H1 (cell line): Measurements from ENCODE around the gene MGMT. TPM values are rescaled to one million over a fixed set of nuclear protein-coding genes. Genes with fewer than 3 reads are reported as not detected.

ENCODE experiments used
- CTCF ChIA-PET: fragments of 300-600 bp; sonication (Branson Sonifier 250); formaldehyde crosslinking; loops from one replicate; lab custom pipeline; 2021; ENCODE audit not compliant: partially characterized antibody; lab: Charles Lee
- POLR2A ChIA-PET: fragments of 300-600 bp; sonication (Branson Sonifier 250); formaldehyde crosslinking; loops from one replicate; lab custom pipeline; 2021; ENCODE audit warnings: inconsistent platforms; ENCODE audit not compliant: partially characterized antibody; lab: Charles Lee
- DNase-seq, 2 experiments: peaks; one replicate each; pipeline versions ENCODE4 v3.0.0 to v3.0.0-alpha.2; 2010 to 2022; ENCODE audit warnings: low spot score in 2 of 2, low read depth in 1 of 2, mixed read lengths in 1 of 2
- FAIRE-seq: peaks from 2 replicates; lab custom pipeline; 2011; peaks lifted over from hg19 to GRCh38; lab: Jason Lieb, UNC
- H2AFZ ChIP-seq: 2 replicates; pipeline ENCODE4 v1.8.1; 2012; ENCODE audit warnings: low read length, inconsistent platforms
- H2AK5ac ChIP-seq: 2 replicates; pipeline ENCODE4 v1.6.1; 2013; ENCODE audit warnings: low read depth, low read length
- H2BK120ac ChIP-seq: replicated peaks from 2 replicates; pipeline ENCODE3; 2013; ENCODE audit warnings: low read depth, low read length, inconsistent platforms
- H2BK12ac ChIP-seq: 2 replicates; pipeline ENCODE4 v1.6.1; 2013; ENCODE audit warnings: low read depth, low read length
- H2BK15ac ChIP-seq: 2 replicates; pipeline ENCODE4 v1.6.1; 2013; ENCODE audit warnings: low read length
- H2BK20ac ChIP-seq: 2 replicates; pipeline ENCODE4 v1.6.1; 2013; ENCODE audit warnings: low read length
- H2BK5ac ChIP-seq: 2 replicates; pipeline ENCODE4 v1.6.1; 2013; ENCODE audit warnings: low read depth, low read length
- H3K14ac ChIP-seq: 2 replicates; pipeline ENCODE4 v1.6.1; 2013; ENCODE audit warnings: inconsistent platforms; ENCODE audit not compliant: insufficient read length
- H3K18ac ChIP-seq: 2 replicates; pipeline ENCODE4 v1.6.1; 2013; ENCODE audit warnings: low read length; ENCODE audit errors: extremely low read depth
- H3K23ac ChIP-seq: 2 replicates; pipeline ENCODE4 v1.6.1; 2013; ENCODE audit warnings: inconsistent platforms; ENCODE audit not compliant: insufficient read length
- H3K23me2 ChIP-seq: 2 replicates; pipeline ENCODE4 v1.6.1; 2013; ENCODE audit warnings: low read depth, low read length
- H3K27ac ChIP-seq: 2 replicates; pipeline ENCODE4 v1.6.1; 2011; ENCODE audit warnings: low read depth, low read length, inconsistent platforms
- H3K27me3 ChIP-seq, 4 experiments: replicated peaks in 1 of 4; 1 replicate in 1 of 4; 2 replicates in 3 of 4; pipeline versions ENCODE4 v1.6.1 to v1.8.1; 2011 to 2013; ENCODE audit warnings: low read length in 3 of 4, mild to moderate bottlenecking in 3 of 4, inconsistent platforms in 2 of 4, mixed read lengths in 2 of 4, moderate library complexity in 1 of 4; ENCODE audit not compliant: control insufficient read depth in 3 of 4, insufficient read depth in 3 of 4; ENCODE audit errors: extremely low read depth in 1 of 4
- H3K36me3 ChIP-seq, 4 experiments: 2 replicates each; pipeline versions ENCODE4 v1.6.1 to v1.8.1; 2011 to 2013; ENCODE audit warnings: mild to moderate bottlenecking in 4 of 4, low read length in 3 of 4, moderate library complexity in 2 of 4, control low read depth in 1 of 4, inconsistent platforms in 1 of 4; ENCODE audit not compliant: insufficient read depth in 4 of 4, control insufficient read depth in 2 of 4
- H3K4ac ChIP-seq: replicated peaks from 2 replicates; pipeline ENCODE3; 2013; ENCODE audit warnings: low read length, low read depth, mixed read lengths, inconsistent platforms; ENCODE audit not compliant: insufficient read length
- H3K4me1 ChIP-seq, 4 experiments: replicated peaks in 1 of 4; 1 replicate in 1 of 4; 2 replicates in 3 of 4; pipeline versions ENCODE4 v1.6.1 to v1.8.1; 2011 to 2013; ENCODE audit warnings: low read length in 3 of 4, inconsistent platforms in 2 of 4, mixed read lengths in 1 of 4; ENCODE audit not compliant: insufficient read depth in 4 of 4, control insufficient read depth in 3 of 4
- H3K4me2 ChIP-seq, 2 experiments: 2 replicates each; pipeline versions ENCODE4 v1.6.1 to v1.8.1; 2011 to 2013; ENCODE audit warnings: low read depth in 2 of 2, low read length in 2 of 2, control low read depth in 1 of 2, inconsistent platforms in 1 of 2, mild to moderate bottlenecking in 1 of 2; ENCODE audit not compliant: insufficient read depth in 1 of 2
- H3K4me3 ChIP-seq, 4 experiments: fragments of 200-600, 300-600 bp in 1 of 4; sonication (generic), shearing (Covaris generic), sonication (Bioruptor Twin) in 1 of 4; 2 replicates each; pipeline versions ENCODE4 v1.5.1 to v1.8.1; 2011 to 2016; ENCODE audit warnings: low read length in 4 of 4, low read depth in 3 of 4, control low read depth in 2 of 4, inconsistent platforms in 2 of 4, mild to moderate bottlenecking in 2 of 4, mixed read lengths in 1 of 4, moderate library complexity in 1 of 4; ENCODE audit not compliant: insufficient read depth in 2 of 4; ENCODE audit errors: extremely low read depth in 1 of 4
- H3K56ac ChIP-seq: replicated peaks from 2 replicates; pipeline ENCODE3; 2013; ENCODE audit warnings: low read depth, mild to moderate bottlenecking, mixed read lengths, low read length, inconsistent platforms; ENCODE audit not compliant: insufficient read length
- H3K79me1 ChIP-seq: 2 replicates; pipeline ENCODE4 v1.6.1; 2013; ENCODE audit warnings: low read depth, low read length, control low read depth
- H3K79me2 ChIP-seq, 2 experiments: 2 replicates each; pipeline versions ENCODE4 v1.6.1 to v1.8.1; 2012 to 2013; ENCODE audit warnings: low read length in 2 of 2, mild to moderate bottlenecking in 2 of 2, inconsistent platforms in 1 of 2; ENCODE audit not compliant: insufficient read depth in 2 of 2, control insufficient read depth in 1 of 2
- H3K9ac ChIP-seq, 4 experiments: replicated peaks in 1 of 4; 1 replicate in 1 of 4; 2 replicates in 3 of 4; pipeline versions ENCODE4 v1.6.1 to v1.8.1; 2011 to 2013; ENCODE audit warnings: low read depth in 3 of 4, low read length in 3 of 4, control low read depth in 2 of 4, mild to moderate bottlenecking in 2 of 4, moderate library complexity in 2 of 4, inconsistent platforms in 1 of 4; ENCODE audit errors: extremely low read depth in 1 of 4
- H3K9me3 ChIP-seq, 2 experiments: 2 replicates each; pipeline versions ENCODE4 v1.6.1 to v1.8.1; 2012 to 2013; ENCODE audit warnings: mild to moderate bottlenecking in 2 of 2, moderate library complexity in 2 of 2, control low read depth in 1 of 2, inconsistent platforms in 1 of 2, low read depth in 1 of 2, low read length in 1 of 2, mixed read lengths in 1 of 2; ENCODE audit not compliant: insufficient read depth in 2 of 2
- H4K20me1 ChIP-seq, 2 experiments: replicated peaks in 1 of 2; 2 replicates each; pipeline versions ENCODE3 to v1.8.1; 2011 to 2013; ENCODE audit warnings: inconsistent platforms in 2 of 2, low read length in 2 of 2, mild to moderate bottlenecking in 1 of 2; ENCODE audit not compliant: insufficient read depth in 2 of 2, control insufficient read depth in 1 of 2
- H4K5ac ChIP-seq: 2 replicates; pipeline ENCODE4 v1.6.1; 2013; ENCODE audit warnings: low read length, low read depth, mixed read lengths, inconsistent platforms; ENCODE audit not compliant: insufficient read length
- H4K8ac ChIP-seq: 2 replicates; pipeline ENCODE4 v1.8.0; 2013; ENCODE audit warnings: mild to moderate bottlenecking, moderate library complexity, low read length, inconsistent platforms; ENCODE audit not compliant: insufficient read depth; ENCODE audit errors: extremely low read depth
- H4K91ac ChIP-seq: replicated peaks from 2 replicates; pipeline ENCODE3; 2013; ENCODE audit warnings: low read length, mixed read lengths, inconsistent platforms; ENCODE audit not compliant: insufficient read length
- CBX5 ChIP-seq: fragments of 300-800, 300-1000 bp; sonication (generic); IDR thresholded peaks from 2 replicates; pipeline ENCODE4 v1.7.1; 2016; ENCODE audit warnings: antibody characterized with exemption, low read length, low read depth
- CREB1 ChIP-seq: IDR thresholded peaks from 2 replicates; pipeline ENCODE4 v1.6.1; 2012; ENCODE audit warnings: inconsistent platforms
- CTBP2 ChIP-seq: IDR thresholded peaks from 2 replicates; pipeline ENCODE4 v1.7.0; 2011; ENCODE audit warnings: borderline replicate concordance, mild to moderate bottlenecking, moderate library complexity, mixed read lengths, low read length; ENCODE audit not compliant: insufficient read depth, insufficient read length
- POU5F1 ChIP-seq: IDR thresholded peaks from 2 replicates; pipeline ENCODE4 v1.6.1; 2011; ENCODE audit warnings: low read depth, mild to moderate bottlenecking, low read length, moderate library complexity
- SUZ12 ChIP-seq: fragments of 200-600 bp; sonication (generic); IDR thresholded peaks from 2 replicates; pipeline ENCODE4 v1.6.1; 2012; ENCODE audit warnings: mild to moderate bottlenecking, inconsistent platforms, low read length, moderate library complexity, mixed read lengths
- WGBS, 2 experiments: shearing (Covaris generic) in 1 of 2; methylation state at CpG; one replicate each; pipeline versions ENCODE4 v1.1.6 to v1.1.7; 2013 to 2015; ENCODE audit warnings: low lambda C conversion rate in 2 of 2, mixed read lengths in 2 of 2, inconsistent platforms in 1 of 2, low coverage in 1 of 2, missing lambda C conversion rate in 1 of 2; ENCODE audit not compliant: insufficient replicate concordance in 2 of 2, insufficient coverage in 1 of 2, insufficient read length in 1 of 2; ENCODE audit errors: extremely low coverage in 1 of 2, missing lambda C conversion rate in 1 of 2; 5-methylcytosine and 5-hydroxymethylcytosine counted together
- polyA plus RNA-seq, 7 experiments: library from polyadenylated mRNA; depleted of rRNA in 3 of 7; stranded (reverse) in 5 of 7; unstranded in 2 of 7; fragments of >200 nt in 5 of 7; fragments of 200-250 nt in 2 of 7; gene quantifications; 1 replicate in 5 of 7; 2 replicates in 1 of 7; 4 replicates in 1 of 7; pipeline versions ENCODE4 v1.2.1 to v1.2.3, GENCODE V29; 2011 to 2013; ENCODE audit warnings: missing spikeins in 2 of 7, mixed read lengths in 2 of 7
- total RNA-seq: library from RNA; stranded (reverse); fragmentation: NEBNext Ultra II Directional; extraction: Animal tissue kit (Norgen Biotek cat#: 25700); gene quantifications from 2 replicates; pipeline ENCODE4 v1.2.1, GENCODE V29; 2021

The MGMT gene
- total and polyA plus RNA-seq, 2 of the 8 experiments (the other 6 are each of a cell fraction or from before 2014, with no cell fraction given), result 9.9 to 10.7 TPM

GRCh38 chr10:129713659-129714265 lies 246.7 kb downstream of the MGMT start:
- Histone ChIP-seq H3K14ac (no peak overlapping the region), H3K27ac (no peak overlapping the region), H3K23ac (no peak overlapping the region), H3K79me2 (no peaks in the 10 kb centered on the region), H4K91ac (no peak overlapping the region), H4K20me1 (no peaks in the 10 kb centered on the region), H3K36me3 (no peaks in the 10 kb centered on the region; a peak in 1 of 8 replicates), H3K4me2 (no peak overlapping the region), H3K27me3 (no peaks in the 10 kb centered on the region), H3K4me3 (no peak overlapping the region), H3K9ac (no peak overlapping the region), H3K56ac (no peak overlapping the region), H4K8ac (no peak overlapping the region), H2AK5ac (no peak overlapping the region), H3K9me3 (no peaks in the 10 kb centered on the region), H4K5ac (no peak overlapping the region), H2AFZ (no peak overlapping the region), H3K18ac (no peak overlapping the region), H2BK15ac (no peak overlapping the region), H3K23me2 (no peaks in the 10 kb centered on the region), H2BK20ac (no peak overlapping the region), H2BK120ac (no peak overlapping the region), H2BK5ac (no peak overlapping the region), H3K79me1 (no peaks in the 10 kb centered on the region), H2BK12ac (0 out of 2 replicates have a peak overlapping the region, but pooled peaks have one; percentile 50), H3K4me1 (peaks cover 0 to 10% (median under 1%) of the 10 kb centered on the region in 4 experiments; a peak in 4 of 7 replicates), H3K4ac (no peak overlapping the region)
- FAIRE-seq (no peak), DNase-seq (no peak)
- POLR2A ChIA-PET, result no interaction called here
- 94% methylated on average over 14 of the region's 14 CpGs; no CpG with 5 or more reads in 1 of the 2 experiments for WGBS, 2 experiments
- no peak for TF ChIP-seq CREB1
- TF ChIP-seq CTBP2, result no peak
- TF ChIP-seq SUZ12, result no peak
- TF ChIP-seq CBX5, result no peak
- TF ChIP-seq POU5F1, result no peak
- CTCF ChIA-PET, result interaction anchor here (0.9 to 1.4 kb wide), 3 partner anchors 11 to 396 kb away, joined by 3 to 5 read pairs (median 3); no protein-coding TSS in a partner anchor
